GM06990 (cell line): ENCODE data around the gene HES4.
A peak's percentile ranks its signal among the peaks of the same experiment; 100 is the strongest.
"Not testable (repeated sequence)": the region's sequence is repeated elsewhere in the genome, so short reads cannot be mapped to it uniquely, and the experiment has no call there.

Source experiments
- DNase-seq: peaks from one replicate; pipeline ENCODE4 v3.0.0-alpha.2; 2011; ENCODE audit not compliant: insufficient read length; ENCODE audit errors: extremely low read depth
- H3K27me3 ChIP-seq: replicated peaks from 2 replicates; pipeline ENCODE4 v1.6.0; 2011; ENCODE audit warnings: low read length; ENCODE audit not compliant: control insufficient read depth, insufficient read depth
- H3K36me3 ChIP-seq: 2 replicates; pipeline ENCODE4 v1.5.1; 2011; ENCODE audit warnings: low read length; ENCODE audit not compliant: control insufficient read depth, insufficient read depth
- H3K4me3 ChIP-seq: replicated peaks from 2 replicates; pipeline ENCODE4 v1.5.1; 2011; ENCODE audit warnings: low read depth, mild to moderate bottlenecking, control low read depth, low read length
- TF ChIP-seq, protein P1 (sequence below): IDR thresholded peaks from 2 replicates; pipeline ENCODE4 v1.5.1; 2011; ENCODE audit warnings: low read length, control low read depth, mild to moderate bottlenecking, inconsistent platforms; ENCODE audit not compliant: insufficient read depth, poor library complexity, severe bottlenecking

Gene HES4

GRCh38 chr1:1014799-1015681 is 15.1 kb upstream of the HES4 start:
- H3K27me3 ChIP-seq = no peaks in the 10 kb centered on the region
- H3K36me3 ChIP-seq = no peaks in the 10 kb centered on the region
- peak overlapping the region; percentile 74 for H3K4me3 ChIP-seq
- TF ChIP-seq, protein P1, sequence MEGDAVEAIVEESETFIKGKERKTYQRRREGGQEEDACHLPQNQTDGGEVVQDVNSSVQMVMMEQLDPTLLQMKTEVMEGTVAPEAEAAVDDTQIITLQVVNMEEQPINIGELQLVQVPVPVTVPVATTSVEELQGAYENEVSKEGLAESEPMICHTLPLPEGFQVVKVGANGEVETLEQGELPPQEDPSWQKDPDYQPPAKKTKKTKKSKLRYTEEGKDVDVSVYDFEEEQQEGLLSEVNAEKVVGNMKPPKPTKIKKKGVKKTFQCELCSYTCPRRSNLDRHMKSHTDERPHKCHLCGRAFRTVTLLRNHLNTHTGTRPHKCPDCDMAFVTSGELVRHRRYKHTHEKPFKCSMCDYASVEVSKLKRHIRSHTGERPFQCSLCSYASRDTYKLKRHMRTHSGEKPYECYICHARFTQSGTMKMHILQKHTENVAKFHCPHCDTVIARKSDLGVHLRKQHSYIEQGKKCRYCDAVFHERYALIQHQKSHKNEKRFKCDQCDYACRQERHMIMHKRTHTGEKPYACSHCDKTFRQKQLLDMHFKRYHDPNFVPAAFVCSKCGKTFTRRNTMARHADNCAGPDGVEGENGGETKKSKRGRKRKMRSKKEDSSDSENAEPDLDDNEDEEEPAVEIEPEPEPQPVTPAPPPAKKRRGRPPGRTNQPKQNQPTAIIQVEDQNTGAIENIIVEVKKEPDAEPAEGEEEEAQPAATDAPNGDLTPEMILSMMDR = peak; percentile 57
- no peak for DNase-seq

- Histone ChIP-seq H3K36me3 (no peaks in the 10 kb centered on the region), H3K27me3 (no peaks in the 10 kb centered on the region), H3K4me3 (peak overlapping the region; percentile 74)
- TF ChIP-seq, protein P1 = no peak
- DNase-seq = no peak
Observed at GRCh38 chr1:1013922-1014648, 14.2 kb upstream of the HES4 start.

GRCh38 chr1:1013105-1013921 is 13.4 kb upstream of the HES4 start, which contains the start of gene ISG15:
TSS of gene ISG15 (plus strand) at chr1:1013497. CDS start at chr1:1013574, 77 bp downstream.
- Histone ChIP-seq H3K4me3 (peak within 1 kb of the TSS; percentile 74), H3K36me3 (no peaks in the 10 kb centered on the region), H3K27me3 (no peaks in the 10 kb centered on the region)
- peak; percentile 88 for DNase-seq
- TF ChIP-seq, protein P1 = no peak

DNA sequence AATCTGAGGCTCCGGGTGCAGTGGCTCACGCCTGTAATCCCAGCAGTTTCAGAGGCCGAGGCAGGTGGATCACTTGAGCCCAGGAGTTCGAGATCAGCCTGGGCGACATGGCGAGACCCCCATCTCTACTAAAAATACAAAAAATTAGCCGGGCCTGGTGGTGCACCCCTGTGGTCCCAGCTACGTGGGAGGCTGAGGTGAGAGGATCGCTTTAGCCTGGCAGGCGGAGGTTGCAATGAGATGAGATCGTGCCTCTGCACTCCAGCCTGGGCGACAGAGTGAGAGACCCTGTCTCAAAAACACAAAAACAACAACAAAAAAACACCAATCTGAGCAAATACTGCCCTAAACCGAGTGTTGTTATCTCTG is 12.8 kb upstream of the HES4 start:
- peak overlapping the region; percentile 74 for H3K4me3 ChIP-seq
- not testable (repeated sequence) for H3K27me3 ChIP-seq, H3K36me3 ChIP-seq, DNase-seq

DNA sequence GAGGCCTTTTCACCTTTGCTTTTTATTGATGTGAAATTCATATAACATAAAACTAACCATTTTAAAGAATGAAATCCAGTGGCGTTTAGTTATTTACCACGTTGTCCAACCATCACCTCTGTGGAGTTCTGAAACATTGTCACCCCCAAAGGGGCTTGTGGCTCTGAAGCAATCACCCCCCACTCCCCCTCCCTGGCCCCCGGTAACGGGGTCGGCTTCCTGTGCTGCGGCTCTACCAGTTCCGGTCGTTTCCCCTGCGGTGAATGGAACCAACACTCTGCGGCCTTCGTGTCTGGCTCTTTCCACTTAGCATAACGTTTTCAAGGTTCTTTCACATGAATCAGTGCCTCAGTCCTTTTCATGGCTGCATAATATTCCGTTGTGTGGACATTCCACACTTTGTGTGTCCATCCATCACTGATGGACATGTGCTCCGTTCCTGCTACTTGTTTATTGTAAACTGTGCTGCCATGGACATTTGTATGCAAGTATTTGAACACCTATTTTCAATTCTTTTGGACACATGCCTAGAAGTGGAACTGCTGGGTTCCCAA is 11.6 kb upstream of the HES4 start:
- H3K27me3 ChIP-seq = no peaks in the 10 kb centered on the region
- TF ChIP-seq, protein P1 = no peak
- H3K36me3 ChIP-seq = no peaks in the 10 kb centered on the region
- H3K4me3 ChIP-seq = no peak overlapping the region
- no peak for DNase-seq

- not testable (repeated sequence) for H3K36me3 ChIP-seq, DNase-seq, H3K27me3 ChIP-seq, H3K4me3 ChIP-seq
Observed at GRCh38 chr1:1010131-1010530, 10.2 kb upstream of the HES4 start.
